Measurements from ENCODE around the gene FAM237A.

The FAM237A gene

GRCh38 chr2:206688990-206689389 lies 46.7 kb downstream of the FAM237A start:
- no peak for TF ChIP-seq CTCF (IDR thresholded peaks at IDR 0.05)
- Histone ChIP-seq H3K27me3 (no peaks in the 10 kb centered on the region), H3K36me3 (no peaks in the 10 kb centered on the region), H3K4me1 (no peaks in the 10 kb centered on the region), H3K9me3 (no peaks in the 10 kb centered on the region), H3K27ac (no peak overlapping the region), H3K4me3 (no peak overlapping the region)
- DNase-seq, result no peak
- intact Hi-C loops (cut with DNase I; ENCODE audit: low total_unique reads), result no loop called here

GRCh38 chr2:206692971-206693370 lies 50.7 kb downstream of the FAM237A start:
- intact Hi-C loops (cut with DNase I; ENCODE audit: low total_unique reads), result loop anchor here (10.0 kb wide), 1 partner anchor 782 kb away; no protein-coding TSS in a partner anchor
- TF ChIP-seq CTCF (IDR thresholded peaks at IDR 0.05), result no peak
- DNase-seq, result no peak

GRCh38 chr2:206693399-206694137 lies 51.3 kb downstream of the FAM237A start:
- intact Hi-C loops (cut with DNase I; ENCODE audit: low total_unique reads), result loop anchor here (10.0 kb wide), 1 partner anchor 781 kb away; no protein-coding TSS in a partner anchor
- DNase-seq, result no peak
- H3K4me1 ChIP-seq, result no peaks in the 10 kb centered on the region
- no peak overlapping the region for H3K27ac ChIP-seq
- no peaks in the 10 kb centered on the region for H3K27me3 ChIP-seq
- H3K4me3 ChIP-seq, result no peak overlapping the region
- H3K9me3 ChIP-seq, result no peaks in the 10 kb centered on the region
- TF ChIP-seq CTCF (IDR thresholded peaks at IDR 0.05), result peak; percentile 56 to 70
- no peaks in the 10 kb centered on the region for H3K36me3 ChIP-seq

More at GRCh38 chr2:206692971-206693370, 50.7 kb downstream of the FAM237A start:
- no peak overlapping the region for H3K27ac ChIP-seq
- H3K27me3 ChIP-seq, result no peaks in the 10 kb centered on the region
- H3K4me1 ChIP-seq, result no peaks in the 10 kb centered on the region
- no peaks in the 10 kb centered on the region for H3K9me3 ChIP-seq
- H3K4me3 ChIP-seq, result no peak overlapping the region
- H3K36me3 ChIP-seq, result no peaks in the 10 kb centered on the region

GRCh38 chr2:206696910-206697309 lies 54.6 kb downstream of the FAM237A start:
- intact Hi-C loops (cut with DNase I; ENCODE audit: low total_unique reads), result loop anchor here (10.0 kb wide), 1 partner anchor 778 kb away; no protein-coding TSS in a partner anchor
- no peaks in the 10 kb centered on the region for H3K9me3 ChIP-seq
- no peak overlapping the region for H3K27ac ChIP-seq
- TF ChIP-seq CTCF (IDR thresholded peaks at IDR 0.05), result no peak
- DNase-seq, result no peak
- no peaks in the 10 kb centered on the region for H3K27me3 ChIP-seq
- H3K4me3 ChIP-seq, result no peak overlapping the region
- H3K4me1 ChIP-seq, result no peaks in the 10 kb centered on the region
- H3K36me3 ChIP-seq, result no peaks in the 10 kb centered on the region

- intact Hi-C loops (cut with DNase I; ENCODE audit: low total_unique reads), result loop anchor here (10.0 kb wide), 1 partner anchor 776 kb away; no protein-coding TSS in a partner anchor
These were observed 56.5 kb downstream of the FAM237A start for GRCh38 chr2:206698811-206699210.

More at GRCh38 chr2:206698811-206699210, 56.5 kb downstream of the FAM237A start:
- no peaks in the 10 kb centered on the region for H3K27me3 ChIP-seq
- no peak for TF ChIP-seq CTCF (IDR thresholded peaks at IDR 0.05)
- H3K9me3 ChIP-seq, result no peaks in the 10 kb centered on the region
- no peaks in the 10 kb centered on the region for H3K36me3 ChIP-seq
- no peaks in the 10 kb centered on the region for H3K4me1 ChIP-seq
- no peak for DNase-seq
- H3K4me3 ChIP-seq, result no peak overlapping the region
- no peak overlapping the region for H3K27ac ChIP-seq
